ENCODE measurements around the gene LRP1-AS. TPM values are rescaled to one million over a fixed set of nuclear protein-coding genes. Genes with fewer than 3 reads are reported as not detected.

LRP1-AS gene
- total and polyA plus RNA-seq, 3 donors from 2014 or later, result not detected

DNA sequence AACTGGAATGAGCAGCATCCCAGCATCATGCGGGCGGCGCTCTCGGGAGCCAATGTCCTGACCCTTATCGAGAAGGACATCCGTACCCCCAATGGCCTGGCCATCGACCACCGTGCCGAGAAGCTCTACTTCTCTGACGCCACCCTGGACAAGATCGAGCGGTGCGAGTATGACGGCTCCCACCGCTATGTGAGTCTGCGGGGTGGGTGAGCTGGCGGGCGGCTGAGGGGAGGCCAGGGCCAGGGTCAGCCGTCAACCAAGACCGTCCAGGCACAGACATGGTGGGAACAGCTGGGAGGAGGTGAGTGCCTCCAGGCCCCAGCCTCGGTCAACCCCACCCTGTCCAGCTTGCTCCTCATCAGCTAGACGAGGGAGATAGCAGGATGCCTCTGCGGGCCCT lies 43.4 kb upstream of the LRP1-AS start:
- Histone ChIP-seq H3K4me1 (peaks cover 7% of the 10 kb centered on the region), H3K9me3 (no peaks in the 10 kb centered on the region), H3K36me3 (ENCODE audit: low read depth, missing control alignments) (peaks cover 4% of the 10 kb centered on the region), H3K27ac (no peak overlapping the region), H3K27me3 (no peaks in the 10 kb centered on the region), H3K4me3 (no peak overlapping the region)
- WGBS, 2 donors, result 92 to 94% methylated on average over 11 to 22 of the region's 23 CpGs
- DNase-seq, result no peak
- TF ChIP-seq, protein P1, sequence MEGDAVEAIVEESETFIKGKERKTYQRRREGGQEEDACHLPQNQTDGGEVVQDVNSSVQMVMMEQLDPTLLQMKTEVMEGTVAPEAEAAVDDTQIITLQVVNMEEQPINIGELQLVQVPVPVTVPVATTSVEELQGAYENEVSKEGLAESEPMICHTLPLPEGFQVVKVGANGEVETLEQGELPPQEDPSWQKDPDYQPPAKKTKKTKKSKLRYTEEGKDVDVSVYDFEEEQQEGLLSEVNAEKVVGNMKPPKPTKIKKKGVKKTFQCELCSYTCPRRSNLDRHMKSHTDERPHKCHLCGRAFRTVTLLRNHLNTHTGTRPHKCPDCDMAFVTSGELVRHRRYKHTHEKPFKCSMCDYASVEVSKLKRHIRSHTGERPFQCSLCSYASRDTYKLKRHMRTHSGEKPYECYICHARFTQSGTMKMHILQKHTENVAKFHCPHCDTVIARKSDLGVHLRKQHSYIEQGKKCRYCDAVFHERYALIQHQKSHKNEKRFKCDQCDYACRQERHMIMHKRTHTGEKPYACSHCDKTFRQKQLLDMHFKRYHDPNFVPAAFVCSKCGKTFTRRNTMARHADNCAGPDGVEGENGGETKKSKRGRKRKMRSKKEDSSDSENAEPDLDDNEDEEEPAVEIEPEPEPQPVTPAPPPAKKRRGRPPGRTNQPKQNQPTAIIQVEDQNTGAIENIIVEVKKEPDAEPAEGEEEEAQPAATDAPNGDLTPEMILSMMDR (IDR thresholded peaks at IDR 0.05), result no peak
- no peak for TF ChIP-seq POLR2A (IDR thresholded peaks at IDR 0.05)
- intact Hi-C loops (cut with DNase I; ENCODE audit: low total_unique reads), result no loop called here

DNA sequence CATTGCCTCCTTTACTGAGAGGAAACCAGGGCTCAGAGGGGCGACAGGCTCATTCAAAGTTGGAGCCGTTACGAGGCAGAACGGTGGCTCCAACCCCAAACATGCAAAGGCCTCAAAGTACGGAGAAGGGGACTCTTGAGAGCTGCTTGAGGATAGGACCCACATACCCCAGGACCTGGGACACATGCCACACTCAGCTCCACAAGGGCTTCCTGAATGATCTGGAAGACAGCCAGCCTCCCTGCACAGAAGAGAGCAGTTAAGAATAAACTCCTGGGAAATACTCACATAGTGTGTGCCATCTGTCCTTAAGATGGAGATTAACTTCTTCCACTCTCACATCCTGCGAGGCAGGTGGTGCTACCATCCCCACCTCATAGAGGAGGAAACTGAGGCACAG lies 42.6 kb upstream of the LRP1-AS start:
- no peak overlapping the region for H3K27ac ChIP-seq
- no peaks in the 10 kb centered on the region for H3K9me3 ChIP-seq
- H3K4me3 ChIP-seq, result no peak overlapping the region
- intact Hi-C loops (cut with DNase I; ENCODE audit: low total_unique reads), result no loop called here
- 51 to 69% methylated on average over 6 of the region's 6 CpGs for WGBS, 2 donors
- H3K4me1 ChIP-seq, result peaks cover 7% of the 10 kb centered on the region
- peak; percentile 55 for DNase-seq
- TF ChIP-seq, protein P1 (IDR thresholded peaks at IDR 0.05), result no peak
- peaks cover 4% of the 10 kb centered on the region for H3K36me3 ChIP-seq (ENCODE audit: low read depth, missing control alignments)
- no peaks in the 10 kb centered on the region for H3K27me3 ChIP-seq

DNA sequence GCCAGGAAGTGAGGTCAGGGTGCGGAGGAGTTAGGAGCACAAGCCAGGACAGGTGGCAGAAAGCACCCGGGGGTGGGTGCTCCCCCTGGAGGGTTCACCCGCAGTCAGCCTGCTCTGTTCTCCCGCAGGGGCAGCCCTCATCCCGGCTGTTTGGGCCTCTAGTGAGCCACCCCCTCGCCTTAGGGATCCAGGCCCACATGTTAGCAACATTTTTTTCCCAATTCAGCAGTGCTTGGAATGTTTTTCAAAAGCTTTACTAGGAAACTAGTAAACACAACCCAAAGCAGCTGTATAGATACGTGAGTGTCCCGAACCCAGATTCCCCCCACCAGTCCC lies 40.6 kb upstream of the LRP1-AS start:
- Histone ChIP-seq H3K4me1 (peaks cover 7% of the 10 kb centered on the region), H3K9me3 (no peaks in the 10 kb centered on the region), H3K27ac (no peak overlapping the region), H3K4me3 (no peak overlapping the region), H3K27me3 (no peaks in the 10 kb centered on the region), H3K36me3 (ENCODE audit: low read depth, missing control alignments) (peaks cover 4% of the 10 kb centered on the region)
- intact Hi-C loops (cut with DNase I; ENCODE audit: low total_unique reads), result no loop called here
- 55 to 66% methylated on average over 8 of the region's 8 CpGs for WGBS, 2 donors
- TF ChIP-seq, protein P1 (IDR thresholded peaks at IDR 0.05), result no peak
- TF ChIP-seq POLR2A (IDR thresholded peaks at IDR 0.05), result no peak
- DNase-seq, result no peak

DNA sequence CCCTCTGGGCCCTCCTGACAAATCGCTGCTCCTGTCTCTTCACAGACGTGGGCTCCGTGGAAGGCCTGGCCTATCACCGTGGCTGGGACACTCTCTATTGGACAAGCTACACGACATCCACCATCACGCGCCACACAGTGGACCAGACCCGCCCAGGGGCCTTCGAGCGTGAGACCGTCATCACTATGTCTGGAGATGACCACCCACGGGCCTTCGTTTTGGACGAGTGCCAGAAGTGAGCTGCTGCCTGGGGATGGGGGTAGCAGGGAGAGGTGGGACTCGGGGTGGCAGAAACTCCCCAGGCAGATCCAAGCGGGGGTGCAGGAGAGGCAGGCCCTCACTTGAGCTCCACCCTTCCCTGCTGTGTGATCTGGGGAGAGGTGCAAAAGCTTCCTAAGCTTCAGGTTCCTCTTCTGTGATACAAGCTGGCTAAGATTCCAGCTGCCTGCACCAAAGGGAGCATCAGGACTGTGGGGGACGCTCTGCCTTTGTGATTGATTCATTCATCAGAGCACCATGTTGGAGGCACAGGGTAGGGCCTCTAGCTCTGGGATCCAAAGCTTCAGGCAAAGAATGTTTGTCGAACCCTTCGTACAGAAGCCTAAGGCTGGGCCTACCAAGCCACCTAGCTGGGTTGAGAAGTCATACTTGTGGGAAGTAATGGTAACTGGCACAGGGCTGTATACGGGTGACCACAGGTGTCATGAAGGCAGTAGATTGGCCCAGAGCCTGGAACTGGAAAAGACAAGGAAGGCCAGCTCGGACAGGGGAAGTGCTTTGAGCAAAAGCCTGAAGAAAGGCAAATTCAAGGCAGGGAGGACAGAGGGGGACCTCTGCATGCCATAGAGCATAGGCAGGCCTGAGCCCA lies 40.0 kb upstream of the LRP1-AS start:
- intact Hi-C loops (cut with DNase I; ENCODE audit: low total_unique reads), result no loop called here

More for the DNA sequence above, 40.0 kb upstream of the LRP1-AS start:
- TF ChIP-seq POLR2A (IDR thresholded peaks at IDR 0.05), result no peak
- TF ChIP-seq, protein P1 (IDR thresholded peaks at IDR 0.05), result no peak
- no peaks in the 10 kb centered on the region for H3K27me3 ChIP-seq
- DNase-seq, result no peak
- no peak overlapping the region for H3K27ac ChIP-seq
- WGBS, 2 donors, result 62 to 77% methylated on average over 21 of the region's 21 CpGs
- peaks cover 4% of the 10 kb centered on the region for H3K36me3 ChIP-seq (ENCODE audit: low read depth, missing control alignments)
- no peaks in the 10 kb centered on the region for H3K9me3 ChIP-seq
- H3K4me3 ChIP-seq, result no peak overlapping the region
- H3K4me1 ChIP-seq, result peaks cover 7% of the 10 kb centered on the region
